DND-41 (cell line): ENCODE data around the gene MUCL1.

Experiments
- ATAC-seq: fragments of 200-7000 bp; cut with Tn5 transposase; 3 replicates; pipeline ENCODE4 v1.9.1; 2021; ENCODE audit warnings: low read depth; ENCODE audit not compliant: insufficient read depth
- DNase-seq: peaks from one replicate; pipeline ENCODE4 v3.0.0-alpha.2; 2020
- H2AFZ ChIP-seq: 2 replicates; pipeline ENCODE4 v1.6.0; 2012; ENCODE audit warnings: low read depth, low read length
- H3K27ac ChIP-seq: 2 replicates; pipeline ENCODE4 v1.5.1; 2012; ENCODE audit warnings: low read length, inconsistent platforms
- H3K27me3 ChIP-seq: fragments of 200-600 bp; sonication (generic); 2 replicates; pipeline ENCODE4 v1.6.0; 2012; ENCODE audit warnings: low read length, mild to moderate bottlenecking, inconsistent platforms; ENCODE audit not compliant: insufficient read depth, poor library complexity
- H3K36me3 ChIP-seq: 2 replicates; pipeline ENCODE4 v1.5.1; 2012; ENCODE audit warnings: low read length, inconsistent platforms; ENCODE audit not compliant: insufficient read depth
- H3K4me1 ChIP-seq: 2 replicates; pipeline ENCODE4 v1.5.1; 2012; ENCODE audit warnings: mild to moderate bottlenecking, low read length; ENCODE audit not compliant: insufficient read depth
- H3K4me2 ChIP-seq: 2 replicates; pipeline ENCODE4 v1.6.0; 2012; ENCODE audit warnings: mild to moderate bottlenecking, moderate library complexity, low read length, inconsistent platforms; ENCODE audit not compliant: insufficient read depth
- H3K4me3 ChIP-seq, 2 experiments: fragments of 200-600 bp in 1 of 2; shearing (Covaris generic) in 1 of 2; 2 replicates each; pipeline ENCODE4 v1.5.1; 2012 to 2016; ENCODE audit warnings: inconsistent platforms in 2 of 2, low read length in 2 of 2, mild to moderate bottlenecking in 2 of 2, low read depth in 1 of 2, moderate library complexity in 1 of 2
- H3K79me2 ChIP-seq: 2 replicates; pipeline ENCODE4 v1.6.0; 2012; ENCODE audit warnings: low read length, inconsistent platforms; ENCODE audit not compliant: insufficient read depth
- H3K9ac ChIP-seq: 2 replicates; pipeline ENCODE4 v1.6.0; 2012; ENCODE audit warnings: low read depth, mild to moderate bottlenecking, inconsistent platforms, low read length, moderate library complexity
- H3K9me3 ChIP-seq: 2 replicates; pipeline ENCODE4 v1.5.1; 2012; ENCODE audit warnings: low read length, moderate library complexity, mild to moderate bottlenecking, inconsistent platforms; ENCODE audit not compliant: insufficient read depth, severe bottlenecking
- H4K20me1 ChIP-seq: 2 replicates; pipeline ENCODE4 v1.6.0; 2012; ENCODE audit warnings: low read length; ENCODE audit not compliant: insufficient read depth
- CTCF ChIP-seq: IDR thresholded peaks from 2 replicates; pipeline ENCODE4 v1.5.1; 2012; ENCODE audit warnings: borderline replicate concordance, low read length, moderate library complexity, mild to moderate bottlenecking; ENCODE audit not compliant: poor library complexity, severe bottlenecking; ENCODE audit errors: extremely low read depth
- EZH2 ChIP-seq: IDR thresholded peaks from 3 replicates; pipeline ENCODE4 v1.6.1; 2012; ENCODE audit warnings: borderline replicate concordance, low read depth, mild to moderate bottlenecking, moderate library complexity, low read length, inconsistent platforms; ENCODE audit not compliant: severe bottlenecking

MUCL1 gene

GRCh38 chr12:54859502-54859901 is 5.2 kb downstream of the MUCL1 start:
- Histone ChIP-seq H3K9ac (no peak overlapping the region), H3K36me3 (no peaks in the 10 kb centered on the region), H3K4me1 (no peaks in the 10 kb centered on the region), H2AFZ (no peak overlapping the region), H3K9me3 (no peaks in the 10 kb centered on the region), H3K4me2 (no peak overlapping the region), H3K79me2 (no peaks in the 10 kb centered on the region), H3K4me3 (no peak overlapping the region), H3K27me3 (peaks cover 17% of the 10 kb centered on the region), H3K27ac (no peak overlapping the region), H4K20me1 (no peaks in the 10 kb centered on the region)
- TF ChIP-seq CTCF (no peak), EZH2 (no peak)
- DNase-seq, result no peak
- ATAC-seq, result no peak

DNA sequence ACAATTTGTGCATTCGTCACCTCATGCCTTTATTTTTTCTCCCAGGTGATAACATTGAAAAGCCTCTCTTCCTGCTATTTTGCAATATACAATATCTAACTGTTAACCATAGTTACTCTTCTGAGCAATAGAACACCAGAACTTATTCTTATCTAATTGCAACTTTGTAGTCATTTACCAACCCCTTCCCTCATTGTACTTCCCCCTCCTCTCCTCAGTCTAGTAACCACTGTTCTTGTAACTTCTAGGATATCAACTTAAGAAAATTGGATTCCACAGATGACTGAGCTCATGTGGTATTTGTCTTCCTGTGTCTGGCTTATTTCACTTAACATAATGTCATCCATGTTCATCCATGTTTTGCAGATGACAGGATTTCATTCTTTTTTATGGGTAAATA is 7.6 kb downstream of the MUCL1 start:
- no peak overlapping the region for H3K9ac ChIP-seq
- no peak overlapping the region for H3K27ac ChIP-seq
- no peak overlapping the region for H2AFZ ChIP-seq
- H3K4me1 ChIP-seq, result no peaks in the 10 kb centered on the region
- H3K9me3 ChIP-seq, result no peaks in the 10 kb centered on the region
- no peak for DNase-seq
- peaks cover 14% of the 10 kb centered on the region for H3K27me3 ChIP-seq
- TF ChIP-seq EZH2, result no peak
- TF ChIP-seq CTCF, result no peak
- H3K79me2 ChIP-seq, result no peaks in the 10 kb centered on the region
- H3K4me2 ChIP-seq, result no peak overlapping the region
- H3K4me3 ChIP-seq, result no peak overlapping the region
- no peaks in the 10 kb centered on the region for H4K20me1 ChIP-seq
- H3K36me3 ChIP-seq, result no peaks in the 10 kb centered on the region
- ATAC-seq, result no peak

DNA sequence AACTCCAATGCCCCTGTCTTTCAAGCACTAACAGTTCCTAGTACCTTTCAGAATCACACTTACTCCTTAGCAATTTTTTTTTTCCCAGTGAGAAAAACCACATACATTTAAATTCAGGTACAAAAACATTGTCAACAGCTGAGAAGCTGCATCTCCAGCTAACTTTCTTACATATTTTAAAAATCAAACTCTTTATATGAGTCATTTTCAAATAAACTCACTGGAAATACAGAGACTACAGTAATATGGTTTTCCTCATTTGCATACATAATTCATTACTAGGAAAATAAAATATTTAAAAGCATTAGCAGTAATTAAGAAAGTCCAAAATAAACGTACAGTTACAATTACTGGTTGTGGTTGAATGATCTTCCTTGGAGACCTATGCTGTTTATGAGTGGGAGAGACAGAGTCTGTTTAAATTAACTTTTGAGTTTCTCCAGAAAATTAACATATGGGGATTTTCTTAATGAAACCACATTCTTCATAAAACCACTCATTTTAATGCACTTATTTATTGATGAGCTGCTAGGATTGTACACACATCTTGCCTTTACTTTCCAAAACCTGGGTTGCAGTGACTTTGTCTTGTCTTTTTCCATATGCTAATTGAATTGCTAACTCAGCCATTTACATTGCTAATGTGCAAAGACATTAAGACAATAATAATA is 9.8 kb downstream of the MUCL1 start:
- no peaks in the 10 kb centered on the region for H3K79me2 ChIP-seq
- H3K4me3 ChIP-seq, result no peak overlapping the region
- H3K27me3 ChIP-seq, result peaks cover 14% of the 10 kb centered on the region
- no peak overlapping the region for H2AFZ ChIP-seq
- TF ChIP-seq CTCF, result no peak
- TF ChIP-seq EZH2, result no peak
- H3K27ac ChIP-seq, result no peak overlapping the region
- DNase-seq (no peak), ATAC-seq (no peak)
- H3K4me1 ChIP-seq, result no peaks in the 10 kb centered on the region
- no peak overlapping the region for H3K4me2 ChIP-seq
- H3K36me3 ChIP-seq, result no peaks in the 10 kb centered on the region
- H4K20me1 ChIP-seq, result no peaks in the 10 kb centered on the region
- H3K9me3 ChIP-seq, result no peaks in the 10 kb centered on the region
- H3K9ac ChIP-seq, result no peak overlapping the region
